Measurements from ENCODE around the gene ZFHX2.

Gene ZFHX2

DNA sequence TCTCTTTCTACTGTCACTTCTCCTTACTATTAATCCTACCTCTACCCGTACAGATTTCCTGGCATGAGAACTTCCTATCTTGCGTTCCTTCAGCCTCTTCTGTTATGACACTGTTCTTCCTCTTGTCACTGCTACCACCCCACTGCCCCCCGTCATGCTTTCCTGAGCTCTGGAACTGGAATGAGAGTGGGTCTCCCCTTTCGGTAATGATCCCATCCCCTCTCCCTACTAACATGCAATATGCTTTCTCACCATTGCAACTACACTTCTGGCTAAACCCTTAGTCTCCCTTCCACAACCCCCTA is 20.9 kb upstream of the ZFHX2 start:
- DNase-seq, result no peak

DNA sequence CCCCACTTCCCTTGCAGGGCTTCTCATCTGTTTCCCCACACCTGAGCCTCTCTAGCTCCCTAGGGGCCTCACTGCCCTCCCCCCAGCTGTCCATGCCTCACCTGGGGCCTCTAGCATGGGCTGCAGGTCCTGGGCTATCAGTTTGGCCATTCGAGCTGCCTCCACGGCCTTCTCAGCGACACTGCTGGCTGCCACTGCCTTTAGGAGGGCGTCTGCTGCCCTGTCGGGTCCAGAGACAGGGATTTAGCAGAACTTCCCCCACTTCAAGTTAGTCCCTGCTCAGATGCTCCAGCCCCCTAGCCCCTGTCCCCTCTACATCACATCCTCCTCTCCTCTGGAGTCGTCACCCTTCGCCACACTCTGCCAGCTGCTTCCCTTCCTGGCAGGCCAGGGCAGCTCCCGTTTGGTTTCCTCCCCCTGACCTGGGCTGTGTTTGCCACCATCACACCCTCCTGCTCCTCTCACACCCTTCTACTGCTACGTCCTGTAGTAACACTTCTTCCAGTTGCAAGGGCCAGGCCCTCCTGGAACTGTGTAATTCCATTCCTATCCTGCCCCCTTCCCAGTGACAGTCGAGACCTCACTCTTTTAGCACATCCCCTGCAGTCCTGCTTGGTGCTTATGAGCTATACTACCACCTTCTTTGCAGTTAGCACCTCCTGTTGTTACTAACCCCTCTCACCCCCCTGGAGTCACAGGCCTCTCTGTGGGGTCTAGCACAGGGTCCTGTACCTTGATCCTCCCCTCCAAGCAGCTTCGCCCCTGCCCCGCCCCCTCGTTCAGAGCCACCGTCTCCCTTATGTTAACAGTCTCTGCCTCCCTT is 20.3 kb upstream of the ZFHX2 start:
- peak; percentile 58 for DNase-seq

DNA sequence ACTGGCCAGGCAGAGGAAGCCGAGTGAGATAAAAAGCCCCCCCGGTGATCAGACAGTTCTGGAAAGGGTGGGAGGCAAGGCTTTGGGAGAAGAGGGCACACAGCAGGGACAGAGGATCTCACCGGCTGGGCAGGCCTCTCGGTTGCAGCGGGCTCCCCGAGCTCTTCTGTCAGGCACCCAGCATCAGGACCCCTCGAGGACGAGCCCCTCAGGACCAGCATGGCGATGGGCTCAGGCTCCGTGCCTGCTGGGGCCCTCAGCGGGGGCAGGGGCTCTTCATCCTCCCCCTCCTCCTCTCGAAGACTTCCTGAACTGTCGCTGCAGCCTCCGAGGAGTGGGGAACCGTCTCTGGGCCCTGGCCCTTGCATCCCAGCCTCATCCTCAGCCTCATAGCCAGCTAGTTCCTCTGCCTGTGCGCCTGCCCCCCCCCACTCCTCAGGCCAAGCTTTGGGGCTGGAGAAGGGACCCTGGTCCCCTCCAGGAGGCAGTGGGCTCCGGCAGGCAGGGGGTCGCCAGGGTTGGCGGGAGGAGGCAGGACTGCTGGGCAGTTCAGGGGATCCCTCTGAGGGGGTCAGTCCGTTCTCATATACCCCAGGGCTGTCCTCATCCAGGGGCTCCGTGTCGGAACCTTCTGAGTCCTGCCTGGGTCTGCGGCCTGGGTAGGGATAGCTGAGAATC is 19.4 kb upstream of the ZFHX2 start:
- peak; percentile 56 for DNase-seq

DNA sequence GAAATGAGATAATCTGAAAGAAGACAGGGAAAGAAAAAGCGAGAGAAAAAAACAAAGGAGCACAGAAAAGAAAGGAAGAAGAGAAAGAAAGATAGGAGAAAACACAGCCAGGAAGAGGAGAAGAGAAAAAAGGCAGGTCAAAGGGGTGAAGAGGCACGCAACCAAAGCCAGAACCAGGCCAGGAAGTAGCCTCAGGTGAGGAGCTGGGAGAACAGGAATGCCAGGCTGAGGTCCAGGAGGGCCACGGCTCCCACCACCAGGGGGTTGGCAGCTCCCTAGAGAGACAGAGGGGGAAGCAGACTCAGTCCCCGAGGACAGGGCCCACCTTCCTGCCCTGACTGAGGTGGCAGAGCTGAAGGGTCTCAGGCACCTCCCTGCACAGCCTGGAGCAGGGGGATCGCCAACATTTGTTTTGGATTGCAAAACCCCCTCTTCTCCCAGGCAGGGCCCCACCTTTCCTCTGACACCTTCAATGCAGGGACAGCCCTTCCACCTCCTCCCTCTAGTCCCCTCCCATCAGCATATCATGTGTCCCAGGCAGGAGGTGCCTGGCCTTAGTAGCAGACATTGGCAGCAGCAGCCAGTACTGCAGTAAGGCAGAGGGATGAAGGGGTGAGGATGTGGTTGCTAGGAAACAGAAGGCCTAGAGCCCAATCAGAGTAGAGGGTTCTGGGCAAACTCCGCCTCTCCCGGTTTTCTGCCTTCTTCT is 18.0 kb upstream of the ZFHX2 start:
- peak; percentile 61 for DNase-seq

DNA sequence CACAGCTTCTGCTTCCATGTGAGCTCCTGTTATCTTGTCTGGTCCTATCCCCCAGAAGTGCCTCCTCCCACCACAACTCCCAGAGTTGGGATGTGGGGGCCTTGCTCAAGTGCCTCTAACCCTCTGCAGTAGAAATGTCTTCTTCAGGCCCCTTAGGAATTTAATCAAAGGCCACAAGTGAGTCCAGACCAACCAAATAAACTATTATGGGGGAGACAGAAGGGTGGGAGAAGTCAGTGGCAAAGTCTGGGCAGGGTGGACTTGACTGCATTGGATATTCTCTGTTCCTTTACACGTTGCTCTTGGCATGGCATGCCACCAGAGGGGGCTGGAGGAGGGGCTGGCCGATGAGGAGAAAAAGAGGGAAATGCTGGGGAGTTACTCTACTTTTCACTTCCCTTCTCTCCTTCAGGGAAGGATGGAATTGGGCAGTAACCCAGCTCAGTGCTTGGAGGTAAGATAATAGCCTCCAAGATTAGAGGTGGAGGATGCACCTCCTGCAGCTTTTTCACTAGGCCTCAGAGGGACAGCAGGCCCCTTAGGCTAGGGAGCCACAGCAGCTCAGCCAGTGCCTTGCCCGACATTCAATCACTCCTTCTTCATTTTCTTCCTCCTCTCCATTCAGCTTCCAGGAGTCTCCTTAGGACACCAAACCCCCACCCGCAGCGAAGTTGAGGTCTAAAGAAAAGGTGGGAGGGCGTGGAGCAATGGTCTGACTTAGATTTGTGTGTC is 17.2 kb upstream of the ZFHX2 start:
- DNase-seq, result peak; percentile 68

DNA sequence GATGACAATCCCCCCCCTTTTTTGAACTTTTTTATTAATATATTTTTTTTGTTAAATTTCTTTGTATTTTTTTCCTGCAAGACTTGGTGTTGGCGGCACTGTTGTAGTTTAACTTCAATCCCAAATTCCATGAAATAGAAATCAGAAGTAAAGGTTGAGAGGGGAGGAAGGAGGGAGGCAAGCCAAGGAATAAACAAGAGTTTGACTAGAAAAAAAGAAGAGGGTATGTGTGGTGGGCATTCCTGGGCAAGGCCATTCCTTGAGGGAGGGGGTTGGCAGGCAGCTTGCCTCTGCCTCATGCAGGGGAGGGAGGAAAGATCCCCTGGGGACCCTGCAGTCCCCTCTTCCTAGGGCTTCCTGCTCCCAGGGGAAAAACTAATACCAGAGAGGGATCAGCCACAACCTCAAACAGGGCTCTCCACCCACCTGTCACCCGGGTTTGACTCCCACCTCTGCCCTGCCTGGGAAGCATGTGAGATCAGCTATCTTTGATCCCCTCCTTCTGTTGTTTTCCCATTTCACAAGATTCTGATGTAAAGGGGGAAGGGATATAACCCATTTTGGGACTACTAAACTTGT is 16.5 kb upstream of the ZFHX2 start:
- DNase-seq, result peak; percentile 54

DNA sequence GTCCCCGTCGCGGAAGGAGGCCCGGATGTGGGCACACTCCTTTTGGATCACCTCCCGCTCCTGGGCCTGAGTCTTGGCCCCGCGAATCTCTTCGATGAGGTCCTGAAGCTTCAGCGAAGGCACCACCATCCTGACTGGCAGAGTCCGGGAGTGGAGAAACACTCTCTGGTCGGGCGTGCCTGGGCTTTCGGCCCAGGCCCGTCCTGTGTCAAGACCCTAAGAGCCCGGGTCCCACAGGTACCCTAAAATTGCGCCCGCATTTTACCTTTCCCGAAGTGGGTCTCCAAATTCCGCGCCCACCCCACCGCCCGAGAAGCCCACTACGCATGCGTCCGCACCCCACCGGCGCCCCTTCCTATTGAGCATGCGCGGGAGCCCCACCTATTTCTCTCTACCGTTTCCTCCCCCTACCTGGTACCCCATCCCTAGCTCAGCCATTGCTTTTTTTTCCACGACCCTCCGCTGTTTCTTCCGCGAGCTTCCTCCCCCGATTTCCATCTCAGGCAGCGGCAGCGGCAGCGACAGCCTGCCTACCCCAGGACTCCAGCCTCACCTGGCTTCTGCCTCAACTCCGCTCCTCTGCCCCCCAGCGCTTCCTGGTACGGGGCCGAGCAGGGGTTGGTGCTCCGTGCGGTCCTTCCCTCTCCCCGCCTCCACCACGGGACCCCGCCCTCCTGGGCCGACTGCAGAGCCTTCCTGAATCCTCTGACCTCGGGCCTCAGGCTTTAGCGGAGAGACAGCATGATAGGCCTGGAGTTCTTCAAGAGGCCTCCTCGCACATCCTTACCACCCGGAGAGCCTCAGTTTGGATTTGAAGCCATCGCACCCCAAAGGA is 15.8 kb upstream of the ZFHX2 start, which contains the start of gene AP1G2:
Gene AP1G2 (minus strand): TSS at position 606 of the 835 bp plus-strand sequence. CDS start 477 bp downstream, at position 129.
- peak; percentile 95 for DNase-seq

DNA sequence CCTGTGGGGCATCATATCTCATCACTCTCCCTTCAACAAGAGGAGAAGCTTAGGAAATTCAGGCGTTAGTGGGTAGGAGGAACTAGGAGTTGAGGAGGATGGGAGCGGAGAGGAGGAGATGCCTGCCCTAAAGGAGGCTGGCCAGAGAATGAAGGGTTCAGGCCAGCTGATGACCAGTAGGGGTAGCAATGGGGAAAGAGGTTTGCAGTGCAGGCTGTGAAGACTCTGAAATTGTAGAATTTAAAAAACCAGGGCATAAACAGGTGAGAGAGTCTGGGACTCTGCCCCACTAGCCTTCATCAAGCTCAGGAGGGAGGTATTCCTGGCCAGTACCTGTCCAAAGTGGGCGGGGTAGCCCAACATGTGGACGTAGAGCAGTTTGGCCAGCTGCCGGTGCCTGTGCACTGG is 15.2 kb upstream of the ZFHX2 start:
- no peak for DNase-seq

DNA sequence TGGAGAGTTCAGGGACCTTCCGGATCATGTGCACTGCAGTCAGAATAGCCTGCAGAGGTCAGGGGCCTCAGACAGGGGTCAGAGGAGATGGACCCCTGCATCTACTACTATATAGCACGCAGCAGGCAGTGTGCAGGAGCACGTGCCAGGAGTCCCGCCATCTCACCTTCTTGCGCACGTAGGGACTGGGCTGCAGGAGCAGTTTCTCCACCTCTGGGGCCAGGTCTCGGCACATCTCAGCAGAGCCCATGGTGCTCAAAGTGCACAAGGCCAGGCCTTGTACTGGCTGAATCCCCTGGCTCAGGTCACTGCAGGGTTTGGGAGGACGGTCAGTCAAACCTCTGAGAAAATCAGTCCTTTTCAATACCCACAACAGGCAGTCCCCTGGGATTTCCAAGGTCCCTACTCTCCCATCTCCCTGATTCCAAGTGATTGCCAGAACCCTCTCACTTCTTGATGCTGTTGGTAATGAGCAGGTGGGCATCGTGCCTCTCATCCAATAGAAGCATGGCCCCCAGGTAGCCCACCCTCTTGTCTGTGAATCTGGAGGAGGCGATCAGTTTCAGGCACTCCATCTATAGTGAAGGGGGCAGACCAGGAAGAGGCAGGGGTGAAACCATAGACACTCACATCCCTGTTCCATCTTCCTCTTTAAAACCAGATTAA is 14.7 kb upstream of the ZFHX2 start:
- no peak for DNase-seq

DNA sequence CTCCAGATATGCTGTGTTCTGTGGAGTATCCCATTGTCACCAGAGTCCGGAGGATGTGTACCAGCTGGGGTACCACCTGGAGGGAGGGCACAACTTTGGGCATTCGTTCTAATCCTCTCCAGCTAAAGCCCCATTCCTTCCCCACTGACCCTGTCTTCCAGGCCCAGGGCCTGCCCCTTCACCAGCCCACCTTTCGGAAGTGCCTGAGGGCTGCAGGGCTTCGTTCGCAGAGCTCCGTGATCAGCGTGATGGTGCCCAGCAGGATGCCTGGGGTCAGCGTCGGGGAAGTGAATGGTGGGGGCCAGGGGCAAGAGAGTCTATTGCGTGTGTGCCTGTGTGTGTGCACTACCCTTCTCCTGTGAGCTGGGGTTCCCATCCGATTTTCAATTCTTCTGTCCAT is 14.1 kb upstream of the ZFHX2 start:
- DNase-seq, result no peak

DNA sequence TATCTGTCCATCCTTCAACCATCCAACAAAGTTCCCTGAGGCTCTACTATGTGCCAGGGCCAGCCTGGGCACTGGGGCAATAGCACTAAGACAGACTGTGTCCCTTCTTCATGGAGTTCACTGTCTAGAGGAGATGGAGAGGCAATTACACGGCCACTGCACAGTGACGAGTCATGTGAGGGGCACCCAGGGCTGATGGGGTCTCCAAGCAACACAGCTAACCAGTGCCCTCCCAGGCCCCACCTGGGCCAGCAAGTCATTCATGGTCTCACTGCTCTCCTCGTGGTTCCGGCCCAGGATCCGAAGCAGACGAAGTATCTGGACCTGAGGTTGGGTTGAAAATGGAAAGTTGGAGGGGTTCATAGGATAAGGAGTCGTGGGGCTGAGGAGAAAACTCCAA is 13.3 kb upstream of the ZFHX2 start:
- no peak for DNase-seq

DNA sequence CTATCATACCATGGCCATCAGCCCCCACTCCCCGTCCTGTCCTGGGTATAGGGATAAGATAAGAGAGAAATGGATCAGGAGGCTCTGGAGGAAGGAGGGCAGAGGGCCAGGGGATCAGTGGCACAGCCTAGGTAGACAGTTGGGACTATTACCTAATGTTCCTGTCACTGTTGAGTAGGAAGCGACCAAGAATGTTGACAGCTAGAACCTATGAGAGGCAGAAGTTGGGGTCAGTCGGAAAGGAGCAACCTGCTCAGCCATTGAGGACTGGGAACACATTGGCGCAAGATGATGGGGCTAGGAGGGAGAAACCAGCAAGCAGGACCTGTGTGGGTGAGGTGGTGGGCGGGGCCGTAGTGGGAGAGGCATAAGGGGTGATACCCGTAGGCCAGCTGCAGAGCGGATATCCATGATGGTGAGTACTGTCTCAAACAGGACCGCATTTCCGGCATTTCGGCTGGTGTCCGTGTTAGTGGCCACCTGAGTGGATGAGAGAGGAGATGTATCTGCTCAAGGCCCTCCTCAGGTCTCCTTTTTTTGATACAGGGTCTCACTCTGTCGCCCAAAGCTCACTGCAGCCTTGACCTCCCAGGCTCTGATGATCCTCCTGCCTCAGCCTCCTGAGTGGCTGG is 12.7 kb upstream of the ZFHX2 start:
- DNase-seq, result no peak

DNA sequence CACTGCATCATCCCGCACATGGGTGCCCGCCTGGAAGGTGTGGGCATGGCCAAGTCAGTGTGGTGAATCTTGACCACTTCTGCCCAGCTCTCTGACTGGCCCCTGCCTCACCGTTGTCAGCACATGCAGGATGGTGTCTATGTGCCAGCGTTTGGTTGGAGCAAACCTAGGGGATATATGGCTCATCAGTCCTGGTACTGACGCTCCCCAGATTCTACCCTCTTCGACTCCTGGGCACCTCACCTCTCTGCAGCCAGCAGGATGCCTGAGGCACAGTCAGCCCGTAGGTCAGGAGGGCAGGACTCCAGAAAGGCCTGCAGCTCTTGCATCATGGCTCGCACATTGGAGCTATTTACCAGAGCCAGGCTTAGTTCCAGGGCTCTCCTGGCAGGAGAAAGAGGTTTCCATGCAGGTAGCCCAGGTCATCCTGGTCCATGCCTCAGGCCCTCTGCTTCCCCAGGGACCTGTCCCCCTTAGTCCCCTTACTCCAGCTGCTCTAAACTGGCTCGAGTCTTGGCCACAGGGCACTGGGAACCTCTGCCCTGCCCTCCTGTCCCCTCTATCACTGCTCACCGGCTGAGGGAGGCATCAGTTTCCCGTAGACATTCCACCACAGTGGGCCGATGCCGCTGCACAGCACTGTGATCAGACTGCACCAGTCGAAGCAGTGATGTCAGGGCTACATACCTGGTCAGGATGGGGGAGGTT is 12.1 kb upstream of the ZFHX2 start:
- DNase-seq, result no peak

DNA sequence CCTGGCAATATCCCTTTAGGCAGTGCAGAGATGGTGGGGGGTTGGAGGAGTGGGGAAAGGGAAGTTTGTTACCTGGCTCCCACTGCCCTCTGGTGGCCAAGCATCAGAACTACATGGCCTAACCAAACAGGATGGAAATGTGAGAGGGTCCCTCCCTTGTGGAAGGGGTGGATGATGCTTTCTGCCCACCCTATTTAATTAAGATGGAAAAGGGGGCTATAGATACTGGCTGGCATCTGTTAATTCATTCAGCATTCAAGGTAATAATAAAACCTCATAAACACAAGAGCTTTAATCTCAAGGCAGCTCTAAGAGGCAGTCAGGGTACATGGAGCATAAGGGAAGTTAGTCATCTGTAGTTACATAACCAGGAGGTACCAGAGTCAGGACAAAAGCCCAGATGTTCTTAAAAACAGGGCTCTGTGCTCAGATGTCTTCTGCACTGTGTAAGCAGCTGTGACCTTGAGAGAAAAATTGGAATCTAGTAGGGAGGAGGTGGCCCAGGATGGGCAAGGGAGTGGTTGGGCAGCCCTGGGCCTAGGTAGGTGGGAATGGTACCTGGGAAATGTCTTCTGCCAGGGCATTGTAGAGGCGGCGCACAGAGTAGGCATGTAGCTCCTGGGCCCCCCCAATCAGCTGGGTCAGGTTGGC is 11.4 kb upstream of the ZFHX2 start:
- DNase-seq, result peak; percentile 85

DNA sequence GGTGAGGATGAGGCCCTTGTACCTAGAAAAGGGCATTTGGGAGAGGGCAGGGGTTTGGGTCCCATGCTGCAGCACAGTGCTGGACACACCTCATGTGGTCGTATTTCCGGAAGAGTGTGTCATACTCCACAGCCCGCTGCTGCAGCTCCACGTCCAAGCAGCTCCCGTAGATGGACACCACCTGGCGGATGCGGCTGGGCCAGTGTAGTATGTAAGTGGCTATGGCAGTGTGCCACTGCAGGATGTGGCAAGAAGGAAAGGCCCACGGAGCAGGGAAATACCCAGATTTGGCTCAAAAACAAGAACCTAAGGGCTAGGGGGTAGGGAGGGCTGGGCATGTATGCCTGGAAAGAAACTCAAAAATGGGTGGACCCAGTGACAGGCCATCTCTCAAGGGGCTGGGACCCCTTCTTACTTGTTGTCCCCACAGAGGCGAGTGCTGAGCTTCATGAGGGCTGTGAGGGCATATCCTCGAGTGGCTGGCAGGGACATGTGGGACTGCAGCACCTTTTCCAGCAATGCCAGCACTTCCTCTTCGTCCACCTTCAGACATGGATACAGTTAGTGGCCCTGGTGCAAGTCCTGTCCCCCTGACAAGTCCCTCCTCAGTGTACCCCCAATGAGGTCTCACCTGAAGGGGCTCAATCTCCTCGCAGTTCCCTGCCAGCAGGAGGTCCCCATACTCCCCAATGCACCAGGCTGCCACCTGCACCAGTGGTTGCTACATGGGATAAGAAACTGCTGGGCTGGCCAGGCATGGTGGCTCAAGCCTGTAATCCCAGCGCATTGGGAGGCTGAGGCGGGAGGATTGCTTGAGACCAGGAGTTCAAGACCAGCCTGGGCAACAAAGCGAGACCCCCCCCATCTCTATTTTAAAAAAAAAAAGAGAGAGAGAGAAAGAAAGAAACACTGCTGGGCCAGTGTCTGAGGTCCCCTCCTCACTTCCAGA is 10.6 kb upstream of the ZFHX2 start:
- no peak for DNase-seq

DNA sequence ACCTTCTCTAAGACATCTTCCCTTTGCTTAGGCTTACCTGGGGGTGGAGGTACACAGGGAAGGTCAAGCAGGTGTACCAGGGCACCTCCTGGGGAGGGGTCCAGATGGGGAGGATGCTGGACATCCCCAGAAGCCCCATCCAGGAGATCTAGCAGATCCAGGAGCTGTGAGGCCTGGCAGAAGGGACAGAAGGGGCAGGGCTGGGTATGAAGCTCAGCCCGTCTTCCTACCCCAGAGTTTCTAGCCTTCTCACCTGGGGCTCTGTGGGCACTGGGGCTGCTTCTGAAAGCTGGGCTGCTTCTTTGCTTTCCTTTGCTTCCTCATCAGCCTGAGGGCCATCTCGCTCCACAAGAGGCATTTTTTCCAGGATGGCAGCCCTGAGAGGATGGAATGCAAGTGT is 9.7 kb upstream of the ZFHX2 start:
- DNase-seq, result no peak

DNA sequence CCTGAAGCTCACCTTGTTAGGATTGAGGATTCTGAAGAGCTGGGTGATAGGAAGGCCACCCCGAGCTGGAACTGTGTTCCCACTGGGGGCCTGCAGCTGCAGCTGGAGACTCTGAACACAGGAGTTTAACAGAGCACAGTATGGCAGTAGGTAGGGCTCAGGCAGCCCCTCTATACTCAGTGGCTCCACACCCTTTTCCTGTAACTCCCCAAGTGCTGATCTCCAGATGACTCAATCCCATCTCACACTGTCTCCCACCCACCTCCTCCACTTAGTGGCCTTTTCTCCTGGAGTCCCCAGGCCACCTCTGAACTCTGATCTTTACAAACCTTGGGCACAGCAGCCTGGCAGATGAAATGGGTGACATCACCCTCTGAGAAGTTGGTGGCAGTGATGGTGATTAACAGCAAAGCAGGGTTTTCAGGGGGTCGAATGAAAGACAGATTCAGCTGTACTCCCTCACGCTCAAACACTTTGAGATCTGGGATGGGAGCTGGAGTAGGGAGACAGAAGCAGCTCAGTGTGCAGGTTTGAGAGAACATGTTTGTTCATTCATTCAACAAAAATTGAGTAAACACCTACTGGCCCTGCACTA is 8.5 kb upstream of the ZFHX2 start:
- DNase-seq, result no peak
